ENCODE measurements around the gene TSC1. TPM values are rescaled to one million over a fixed set of nuclear protein-coding genes. Genes with fewer than 3 reads are reported as not detected.

The TSC1 gene
- total RNA-seq, 4 donors from 2014 or later = 38.4 to 155 (median 81.6) TPM

- TF ChIP-seq POLR2A (IDR thresholded peaks at IDR 0.05) (no peak), CTCF (IDR thresholded peaks at IDR 0.05) (no peak)
- no peaks in the 10 kb centered on the region for H3K9me3 ChIP-seq
- H3K27ac ChIP-seq = no peak overlapping the region
- H3K4me1 ChIP-seq = peaks cover 0 to 6% (median 0%) of the 10 kb centered on the region in 4 donors
- H3K4me3 ChIP-seq = no peak overlapping the region
- no peaks in the 10 kb centered on the region for H3K27me3 ChIP-seq
- DNase-seq = no peak
- H3K36me3 ChIP-seq = no peaks in the 10 kb centered on the region
Measured at GRCh38 chr9:132985489-132985888, 41.1 kb upstream of the TSC1 start.

- no peaks in the 10 kb centered on the region for H3K27me3 ChIP-seq
- H3K36me3 ChIP-seq = no peaks in the 10 kb centered on the region
- no peak overlapping the region for H3K27ac ChIP-seq
- TF ChIP-seq CTCF (IDR thresholded peaks at IDR 0.05) = no peak
- TF ChIP-seq POLR2A (IDR thresholded peaks at IDR 0.05) = no peak
- H3K4me1 ChIP-seq = peaks cover 0 to 6% (median 0%) of the 10 kb centered on the region in 4 donors
- H3K4me3 ChIP-seq = no peak overlapping the region
- H3K9me3 ChIP-seq = no peaks in the 10 kb centered on the region
- no peak for DNase-seq
Measured at GRCh38 chr9:132985071-132985350, 40.6 kb upstream of the TSC1 start.

- no peak overlapping the region for H3K27ac ChIP-seq
Measured at GRCh38 chr9:132984202-132985070, 40.0 kb upstream of the TSC1 start.

GRCh38 chr9:132983491-132984201, 39.2 kb upstream of the TSC1 start:
- Histone ChIP-seq H3K9me3 (no peaks in the 10 kb centered on the region), H3K4me3 (no peak overlapping the region), H3K27ac (no peak overlapping the region), H3K27me3 (peaks cover 0 to 3% of the 10 kb centered on the region in 2 donors), H3K4me1 (peaks cover 0 to 6% (median 0%) of the 10 kb centered on the region in 4 donors), H3K36me3 (no peaks in the 10 kb centered on the region)
- no peak for TF ChIP-seq POLR2A (IDR thresholded peaks at IDR 0.05)
- no peak for DNase-seq

More at GRCh38 chr9:132984202-132985070, 40.0 kb upstream of the TSC1 start:
- no peak for DNase-seq
- H3K4me1 ChIP-seq = peaks cover 0 to 6% (median 0%) of the 10 kb centered on the region in 4 donors
- no peak overlapping the region for H3K4me3 ChIP-seq
- TF ChIP-seq CTCF (IDR thresholded peaks at IDR 0.05) = no peak
- no peaks in the 10 kb centered on the region for H3K27me3 ChIP-seq
- no peaks in the 10 kb centered on the region for H3K9me3 ChIP-seq
- no peaks in the 10 kb centered on the region for H3K36me3 ChIP-seq

GRCh38 chr9:132982458-132982857, 38.0 kb upstream of the TSC1 start:
- DNase-seq = no peak
- Histone ChIP-seq H3K27ac (no peak overlapping the region), H3K27me3 (peaks cover 0 to 4% of the 10 kb centered on the region in 2 donors), H3K4me1 (peaks cover 0 to 6% (median 0%) of the 10 kb centered on the region in 4 donors), H3K36me3 (no peaks in the 10 kb centered on the region), H3K4me3 (no peak overlapping the region), H3K9me3 (no peaks in the 10 kb centered on the region)
- no peak for TF ChIP-seq CTCF (IDR thresholded peaks at IDR 0.05)
- TF ChIP-seq POLR2A (IDR thresholded peaks at IDR 0.05) = no peak

- DNase-seq = no peak
- no peaks in the 10 kb centered on the region for H3K9me3 ChIP-seq
- no peaks in the 10 kb centered on the region for H3K36me3 ChIP-seq
- H3K4me1 ChIP-seq = peaks cover 0 to 6% (median 0%) of the 10 kb centered on the region in 4 donors
- no peak overlapping the region for H3K4me3 ChIP-seq
- H3K27ac ChIP-seq = no peak overlapping the region
- peaks cover 0 to 4% of the 10 kb centered on the region in 2 donors for H3K27me3 ChIP-seq
- TF ChIP-seq POLR2A (IDR thresholded peaks at IDR 0.05) (no peak), CTCF (IDR thresholded peaks at IDR 0.05) (no peak)
Measured at GRCh38 chr9:132980157-132980556, 35.7 kb upstream of the TSC1 start.

Measured in Peyer's patch (tissue), 4 donors.